Cardiac muscle cell (in vitro differentiated cells and primary cell): ENCODE results near the gene RNF213. TPM values are rescaled to one million over a fixed set of nuclear protein-coding genes. Genes with fewer than 3 reads are reported as not detected.
A peak's percentile ranks its signal among the peaks of the same experiment; 100 is the strongest.

Experiments used
- DNase-seq, 2 donors: peaks; one replicate each; pipeline versions ENCODE4 v3.0.0 to v3.0.0-alpha.2; 2010 to 2017; ENCODE audit warnings: low read depth in 1 of 2, low spot score in 1 of 2
- H3K27ac ChIP-seq: fragments of 200-600 bp; sonication (generic); 2 replicates; pipeline ENCODE4 v1.5.1; 2016
- H3K27me3 ChIP-seq: fragments of 200-600 bp; sonication (generic); 2 replicates; pipeline ENCODE4 v1.6.0; 2016; ENCODE audit warnings: control low read depth
- H3K36me3 ChIP-seq: fragments of 200-600 bp; sonication (generic); 2 replicates; pipeline ENCODE4 v1.5.1; 2016; ENCODE audit warnings: control low read depth
- H3K4me1 ChIP-seq: fragments of 200-600 bp; sonication (generic); 2 replicates; pipeline ENCODE4 v1.8.1; 2017; ENCODE audit warnings: low read depth, mild to moderate bottlenecking, mixed run types
- H3K4me3 ChIP-seq: fragments of 200-600 bp; sonication (generic); 2 replicates; pipeline ENCODE4 v1.5.1; 2016; ENCODE audit warnings: mild to moderate bottlenecking
- H3K9me3 ChIP-seq: fragments of 200-600 bp; sonication (generic); 2 replicates; pipeline ENCODE4 v1.5.1; 2017; ENCODE audit warnings: low read depth, mild to moderate bottlenecking, control low read depth
- polyA plus RNA-seq: library from polyadenylated mRNA; unstranded; fragments of >200 nt; fragmentation: Nextera tagmentation; extraction: Ambion mirVana; gene quantifications from 2 replicates; pipeline ENCODE4 v1.2.1, GENCODE V29; 2016
- total RNA-seq: library from RNA; depleted of rRNA; stranded (reverse); fragments of >200 nt; gene quantifications from 2 replicates; pipeline ENCODE4 v1.2.3, GENCODE V29; 2016
- TF ChIP-seq, protein P1 (sequence below): IDR thresholded peaks from 2 replicates; pipeline ENCODE4 v1.5.1; 2012; ENCODE audit warnings: low read depth, mild to moderate bottlenecking, low read length

RNF213 gene
- total and polyA plus RNA-seq, 2 experiments from 2014 or later: 11.5 to 24.9 TPM

DNA sequence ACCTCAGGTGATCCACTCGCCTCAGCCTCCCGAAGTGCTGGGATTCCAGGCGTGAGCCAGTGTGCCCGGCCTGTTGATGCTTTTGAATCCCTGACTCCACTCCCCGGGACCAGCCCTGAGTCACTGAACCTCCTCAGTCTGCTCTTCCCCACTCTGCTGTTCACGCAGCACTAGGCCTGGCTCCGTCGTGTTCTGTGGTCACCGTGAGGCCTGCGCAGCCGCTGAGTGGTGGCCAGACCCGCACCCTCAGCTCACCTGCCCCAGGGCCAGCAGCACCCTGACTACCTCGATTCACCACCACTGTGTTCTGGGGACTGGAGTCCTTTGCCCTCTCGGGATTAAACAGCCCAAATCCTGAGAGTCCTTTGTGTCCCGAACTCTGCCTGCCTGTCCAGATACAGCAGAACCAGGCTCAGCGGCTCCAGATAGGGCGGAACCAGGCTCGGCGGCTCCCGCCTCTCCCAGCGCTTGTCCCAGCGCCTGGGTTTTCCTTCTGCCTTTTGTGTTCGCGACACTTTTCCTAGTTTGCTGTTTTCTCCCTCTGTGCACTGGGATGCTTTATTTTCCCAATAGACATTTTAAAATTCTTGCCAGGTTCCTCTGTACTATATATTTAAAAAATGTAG is 95.7 kb downstream of the RNF213 start:
- DNase-seq: no peak
- H3K27me3 ChIP-seq: no peaks in the 10 kb centered on the region
- no peaks in the 10 kb centered on the region for H3K9me3 ChIP-seq
- no peak overlapping the region for H3K27ac ChIP-seq
- H3K4me3 ChIP-seq: no peak overlapping the region
- H3K4me1 ChIP-seq: no peaks in the 10 kb centered on the region
- TF ChIP-seq, protein P1, sequence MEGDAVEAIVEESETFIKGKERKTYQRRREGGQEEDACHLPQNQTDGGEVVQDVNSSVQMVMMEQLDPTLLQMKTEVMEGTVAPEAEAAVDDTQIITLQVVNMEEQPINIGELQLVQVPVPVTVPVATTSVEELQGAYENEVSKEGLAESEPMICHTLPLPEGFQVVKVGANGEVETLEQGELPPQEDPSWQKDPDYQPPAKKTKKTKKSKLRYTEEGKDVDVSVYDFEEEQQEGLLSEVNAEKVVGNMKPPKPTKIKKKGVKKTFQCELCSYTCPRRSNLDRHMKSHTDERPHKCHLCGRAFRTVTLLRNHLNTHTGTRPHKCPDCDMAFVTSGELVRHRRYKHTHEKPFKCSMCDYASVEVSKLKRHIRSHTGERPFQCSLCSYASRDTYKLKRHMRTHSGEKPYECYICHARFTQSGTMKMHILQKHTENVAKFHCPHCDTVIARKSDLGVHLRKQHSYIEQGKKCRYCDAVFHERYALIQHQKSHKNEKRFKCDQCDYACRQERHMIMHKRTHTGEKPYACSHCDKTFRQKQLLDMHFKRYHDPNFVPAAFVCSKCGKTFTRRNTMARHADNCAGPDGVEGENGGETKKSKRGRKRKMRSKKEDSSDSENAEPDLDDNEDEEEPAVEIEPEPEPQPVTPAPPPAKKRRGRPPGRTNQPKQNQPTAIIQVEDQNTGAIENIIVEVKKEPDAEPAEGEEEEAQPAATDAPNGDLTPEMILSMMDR: no peak
- peaks cover 5% of the 10 kb centered on the region for H3K36me3 ChIP-seq

GRCh38 chr17:80358131-80358530 is 97.5 kb downstream of the RNF213 start:
- no peaks in the 10 kb centered on the region for H3K9me3 ChIP-seq
- no peaks in the 10 kb centered on the region for H3K4me1 ChIP-seq
- DNase-seq: no peak
- no peak overlapping the region for H3K4me3 ChIP-seq
- H3K36me3 ChIP-seq: peaks cover 9% of the 10 kb centered on the region
- no peaks in the 10 kb centered on the region for H3K27me3 ChIP-seq
- TF ChIP-seq, protein P1: no peak
- H3K27ac ChIP-seq: no peak overlapping the region

- Histone ChIP-seq H3K9me3 (no peaks in the 10 kb centered on the region), H3K4me3 (no peak overlapping the region), H3K27ac (no peak overlapping the region), H3K27me3 (no peaks in the 10 kb centered on the region), H3K4me1 (no peaks in the 10 kb centered on the region), H3K36me3 (peaks cover 13% of the 10 kb centered on the region)
- DNase-seq: no peak
- TF ChIP-seq, protein P1: no peak
These were observed 98.2 kb downstream of the RNF213 start for GRCh38 chr17:80358861-80359260.

DNA sequence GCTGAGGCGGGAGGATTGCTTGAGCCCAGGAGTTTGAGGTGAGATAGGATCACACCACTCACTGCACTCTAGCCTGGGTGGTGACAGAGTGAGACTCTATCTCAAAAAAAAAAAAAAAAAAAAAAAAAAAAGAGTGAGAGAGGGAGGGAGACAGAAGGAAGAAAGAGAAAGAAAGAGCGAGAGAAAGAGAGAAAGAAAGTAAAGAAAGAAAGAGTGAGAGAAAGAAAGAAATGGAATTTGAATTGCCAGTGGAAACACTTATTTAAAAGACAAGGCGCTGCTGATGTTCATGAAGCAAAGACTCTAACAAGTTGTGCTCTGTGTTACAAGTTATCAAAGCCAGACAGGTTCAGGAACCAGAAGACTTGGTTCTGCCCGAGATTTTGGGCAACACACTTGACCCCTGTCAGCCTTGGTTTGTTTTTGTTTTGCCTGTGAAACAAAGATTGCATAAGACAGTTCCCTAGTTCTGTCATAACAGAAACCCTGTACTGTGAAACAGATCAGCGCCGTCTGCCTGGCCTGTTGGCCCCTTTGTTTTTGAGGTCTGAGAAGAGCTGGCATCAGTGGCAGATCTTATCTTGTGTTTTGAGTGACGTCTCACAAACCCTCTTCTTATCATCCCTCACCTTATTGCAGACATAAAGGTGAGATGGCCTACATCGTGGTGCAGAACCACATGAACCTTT is 98.9 kb downstream of the RNF213 start:
- no peaks in the 10 kb centered on the region for H3K27me3 ChIP-seq
- TF ChIP-seq, protein P1: no peak
- H3K27ac ChIP-seq: no peak overlapping the region
- no peaks in the 10 kb centered on the region for H3K4me1 ChIP-seq
- H3K4me3 ChIP-seq: no peak overlapping the region
- H3K36me3 ChIP-seq: peaks cover 13% of the 10 kb centered on the region
- DNase-seq: peak in 1 of 2 donors; percentile 5
- no peaks in the 10 kb centered on the region for H3K9me3 ChIP-seq

DNA sequence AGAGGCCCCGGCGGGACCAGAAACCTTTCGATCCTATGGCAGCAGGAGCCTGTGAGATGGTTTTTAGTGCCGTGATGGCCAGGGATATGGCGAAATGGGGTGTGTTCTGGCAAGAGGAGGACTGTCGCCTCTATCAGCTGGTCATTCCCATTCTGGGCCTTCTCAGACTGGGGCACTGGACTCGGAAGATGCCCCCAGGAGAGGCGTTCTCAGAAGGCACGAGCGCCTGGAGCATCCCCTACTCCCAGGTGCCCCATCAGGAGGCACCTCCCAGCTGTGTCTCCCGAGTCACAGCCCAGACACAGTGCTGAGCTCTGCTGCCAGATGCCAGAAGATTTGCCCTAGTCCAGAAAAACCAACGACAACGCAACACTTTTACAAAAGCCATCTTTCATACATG is 99.7 kb downstream of the RNF213 start:
- TF ChIP-seq, protein P1: no peak
- no peaks in the 10 kb centered on the region for H3K4me1 ChIP-seq
- no peak overlapping the region for H3K27ac ChIP-seq
- no peaks in the 10 kb centered on the region for H3K9me3 ChIP-seq
- H3K36me3 ChIP-seq: peaks cover 13% of the 10 kb centered on the region
- no peaks in the 10 kb centered on the region for H3K27me3 ChIP-seq
- H3K4me3 ChIP-seq: no peak overlapping the region
- no peak for DNase-seq
